SK-N-SH treated with all-trans-retinoic acid at 6 μM for 48 hours (cell line): ENCODE measurements around the gene UPB1.

Source experiments
- ARNTL ChIP-seq: fragments of 450-650 bp; formaldehyde crosslinking; IDR thresholded peaks from 2 replicates; pipeline ENCODE4 v1.5.0; 2020; ENCODE audit warnings: low read depth, mild to moderate bottlenecking, moderate library complexity, borderline replicate concordance
- OSR1 ChIP-seq: fragments of 250-450 bp; sonication (Bioruptor Pico); IDR thresholded peaks from 2 replicates; pipeline ENCODE4 v1.8.0; 2022; ENCODE audit warnings: moderate library complexity, mild to moderate bottlenecking, inconsistent platforms
- PATZ1 ChIP-seq: fragments of 250-450 bp; sonication (Bioruptor Pico); IDR thresholded peaks from 2 replicates; pipeline ENCODE4 v1.8.0; 2020; ENCODE audit warnings: mild to moderate bottlenecking, moderate library complexity, borderline replicate concordance
- RARB ChIP-seq: fragments of 250-450 bp; sonication (Bioruptor Pico); IDR thresholded peaks from 2 replicates; pipeline ENCODE4 v1.8.0; 2021; ENCODE audit warnings: mild to moderate bottlenecking, moderate library complexity
- TCF4 ChIP-seq: fragments of 250-450 bp; sonication (Bioruptor Pico); IDR thresholded peaks from 2 replicates; pipeline ENCODE4 v1.8.0; 2021; ENCODE audit warnings: mild to moderate bottlenecking, moderate library complexity, borderline replicate concordance
- ZFP3 ChIP-seq: fragments of 250-450 bp; sonication (Bioruptor Pico); IDR thresholded peaks from 2 replicates; pipeline ENCODE4 v1.5.0; 2020; ENCODE audit warnings: mild to moderate bottlenecking, moderate library complexity
- ZFP30 ChIP-seq: fragments of 450-650 bp; formaldehyde crosslinking; IDR thresholded peaks from 2 replicates; pipeline ENCODE4 v1.5.0; 2022; ENCODE audit warnings: mild to moderate bottlenecking, moderate library complexity

DNA sequence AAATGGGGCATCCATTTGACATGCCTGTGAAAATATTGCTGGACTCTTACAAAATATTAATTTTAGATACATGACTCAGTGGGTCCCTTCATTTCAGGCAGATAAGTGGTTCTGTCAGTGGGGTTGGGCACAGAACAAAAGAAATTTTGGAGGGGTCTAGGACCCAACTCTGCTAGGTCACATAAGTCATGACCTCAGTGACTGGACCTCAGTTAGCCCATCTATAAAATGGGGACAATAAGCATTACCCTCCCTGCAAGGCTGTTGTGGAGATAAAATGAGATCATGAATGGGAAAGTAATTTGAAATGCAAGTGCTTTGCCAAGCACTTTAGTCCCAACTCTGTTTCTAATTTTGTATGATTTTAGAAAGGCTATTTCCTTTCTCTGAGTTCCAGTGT lies 44.0 kb upstream of the UPB1 start:
- TF ChIP-seq TCF4 (no peak), PATZ1 (CRISPR knock-in tag) (no peak), ARNTL (CRISPR knock-in tag) (no peak), RARB (CRISPR knock-in tag) (no peak), ZFP30 (no peak), ZFP3 (CRISPR knock-in tag) (no peak), OSR1 (CRISPR knock-in tag) (no peak)
